GM12864 (cell line): Measurements from ENCODE around the gene NECTIN2.

ENCODE experiments used
- DNase-seq: peaks from one replicate; pipeline ENCODE4 v3.0.0-alpha.2; 2011; ENCODE audit warnings: low read depth
- H3K4me3 ChIP-seq: 2 replicates; pipeline ENCODE4 v1.5.1; 2011; ENCODE audit warnings: mild to moderate bottlenecking, low read depth, low read length, control low read depth
- TF ChIP-seq, protein P1 (sequence below): IDR thresholded peaks from 2 replicates; pipeline ENCODE4 v1.5.1; 2011; ENCODE audit warnings: low read depth, mild to moderate bottlenecking, moderate library complexity, low read length, control low read depth, inconsistent platforms; ENCODE audit errors: missing control alignments

NECTIN2 gene

DNA sequence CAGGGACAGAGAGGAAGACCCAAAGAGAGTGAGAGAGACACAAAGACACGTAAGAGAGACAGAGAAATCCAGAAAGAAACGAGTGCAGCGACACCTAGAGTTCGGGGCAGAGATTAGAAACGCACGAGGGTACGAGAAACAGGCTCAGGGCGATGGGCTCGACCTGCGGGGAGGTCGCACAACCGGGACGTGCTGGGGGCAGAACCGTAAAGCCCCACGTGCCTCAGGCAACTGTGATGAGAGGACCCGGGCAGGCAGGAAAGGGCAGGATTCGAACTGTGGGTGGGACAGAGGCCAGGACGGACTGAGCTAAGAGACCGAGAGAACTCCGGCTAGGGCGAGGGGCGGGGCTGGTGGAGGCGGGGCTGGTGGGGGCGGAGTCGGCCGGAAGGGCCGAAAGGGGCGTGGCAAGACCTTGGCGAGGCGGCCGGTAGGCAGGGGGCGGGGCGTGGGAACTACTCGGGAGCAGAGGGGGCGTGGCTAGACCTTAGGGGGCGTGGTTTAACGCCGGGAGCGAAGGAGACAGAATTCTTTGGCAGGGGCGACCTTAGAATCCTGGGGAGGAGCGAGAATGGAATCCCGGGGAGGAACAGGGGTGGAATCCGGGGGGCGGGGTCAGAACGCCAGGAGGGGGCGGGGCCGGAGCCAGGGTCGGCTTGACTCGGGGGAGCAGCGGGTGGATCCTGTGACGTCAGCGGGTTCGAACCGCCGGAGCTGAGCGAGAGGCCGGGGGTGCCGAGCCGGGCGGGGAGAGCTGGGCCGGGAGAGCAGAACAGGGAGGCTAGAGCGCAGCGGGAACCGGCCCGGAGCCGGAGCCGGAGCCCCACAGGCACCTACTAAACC is at the start of gene NECTIN2:
NECTIN2 (plus strand) TSS at position 686 of the 843 bp plus-strand sequence. CDS start 229 bp downstream, outside the sequence.
- peak; percentile 60 for DNase-seq
- TF ChIP-seq, protein P1, sequence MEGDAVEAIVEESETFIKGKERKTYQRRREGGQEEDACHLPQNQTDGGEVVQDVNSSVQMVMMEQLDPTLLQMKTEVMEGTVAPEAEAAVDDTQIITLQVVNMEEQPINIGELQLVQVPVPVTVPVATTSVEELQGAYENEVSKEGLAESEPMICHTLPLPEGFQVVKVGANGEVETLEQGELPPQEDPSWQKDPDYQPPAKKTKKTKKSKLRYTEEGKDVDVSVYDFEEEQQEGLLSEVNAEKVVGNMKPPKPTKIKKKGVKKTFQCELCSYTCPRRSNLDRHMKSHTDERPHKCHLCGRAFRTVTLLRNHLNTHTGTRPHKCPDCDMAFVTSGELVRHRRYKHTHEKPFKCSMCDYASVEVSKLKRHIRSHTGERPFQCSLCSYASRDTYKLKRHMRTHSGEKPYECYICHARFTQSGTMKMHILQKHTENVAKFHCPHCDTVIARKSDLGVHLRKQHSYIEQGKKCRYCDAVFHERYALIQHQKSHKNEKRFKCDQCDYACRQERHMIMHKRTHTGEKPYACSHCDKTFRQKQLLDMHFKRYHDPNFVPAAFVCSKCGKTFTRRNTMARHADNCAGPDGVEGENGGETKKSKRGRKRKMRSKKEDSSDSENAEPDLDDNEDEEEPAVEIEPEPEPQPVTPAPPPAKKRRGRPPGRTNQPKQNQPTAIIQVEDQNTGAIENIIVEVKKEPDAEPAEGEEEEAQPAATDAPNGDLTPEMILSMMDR = peak; percentile 68
- peak within 1 kb of the TSS; percentile 48 for H3K4me3 ChIP-seq

DNA sequence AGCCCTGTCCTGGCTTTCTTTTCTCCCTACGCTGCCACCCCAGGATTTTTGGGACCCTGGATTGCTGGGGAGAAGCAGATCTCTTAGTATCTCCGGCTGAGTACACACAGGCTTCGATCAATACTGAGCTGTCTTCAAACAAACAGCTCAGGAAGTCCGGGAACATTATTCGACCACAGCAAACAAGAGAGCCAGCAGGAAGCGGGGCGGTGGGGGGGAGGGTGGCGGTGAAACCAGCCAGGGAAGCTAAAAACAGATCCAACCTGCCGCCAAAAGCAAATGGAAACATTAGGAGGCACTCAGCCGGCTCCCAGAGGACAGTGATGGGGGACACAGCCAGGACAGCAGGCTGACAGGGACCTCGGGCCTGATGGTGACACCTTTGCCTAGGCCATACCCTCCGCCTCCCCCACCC is 49.4 kb upstream of the NECTIN2 start:
- TF ChIP-seq, protein P1 = no peak
- no peak for DNase-seq

GRCh38 chr19:44799627-44800346 is 46.3 kb upstream of the NECTIN2 start:
- no peak overlapping the region for H3K4me3 ChIP-seq
- TF ChIP-seq, protein P1 = no peak
- no peak for DNase-seq

More for the DNA sequence above, 49.4 kb upstream of the NECTIN2 start:
- no peak overlapping the region for H3K4me3 ChIP-seq

DNA sequence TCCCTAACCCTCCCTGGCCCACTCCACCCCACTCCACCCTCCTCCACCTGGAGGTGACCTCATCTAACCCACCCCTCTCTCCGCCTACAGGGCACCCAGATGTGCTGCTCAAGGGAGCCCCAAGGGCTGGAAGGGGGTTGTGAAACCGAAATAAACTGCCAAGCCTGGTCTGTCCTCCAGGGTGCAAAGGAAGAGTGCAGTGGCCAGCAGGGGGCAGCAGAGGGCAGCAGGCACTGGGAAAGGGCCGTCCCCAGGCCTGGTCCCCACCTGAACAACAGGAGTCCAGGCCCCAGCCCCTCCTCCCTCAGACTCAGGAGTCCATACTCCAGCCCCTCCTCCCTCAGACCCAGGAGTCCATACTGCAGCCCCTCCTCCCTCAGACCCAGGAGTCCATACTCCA is 45.6 kb upstream of the NECTIN2 start:
- no peak overlapping the region for H3K4me3 ChIP-seq
- TF ChIP-seq, protein P1 = peak; percentile 97
- DNase-seq = peak; percentile 44

DNA sequence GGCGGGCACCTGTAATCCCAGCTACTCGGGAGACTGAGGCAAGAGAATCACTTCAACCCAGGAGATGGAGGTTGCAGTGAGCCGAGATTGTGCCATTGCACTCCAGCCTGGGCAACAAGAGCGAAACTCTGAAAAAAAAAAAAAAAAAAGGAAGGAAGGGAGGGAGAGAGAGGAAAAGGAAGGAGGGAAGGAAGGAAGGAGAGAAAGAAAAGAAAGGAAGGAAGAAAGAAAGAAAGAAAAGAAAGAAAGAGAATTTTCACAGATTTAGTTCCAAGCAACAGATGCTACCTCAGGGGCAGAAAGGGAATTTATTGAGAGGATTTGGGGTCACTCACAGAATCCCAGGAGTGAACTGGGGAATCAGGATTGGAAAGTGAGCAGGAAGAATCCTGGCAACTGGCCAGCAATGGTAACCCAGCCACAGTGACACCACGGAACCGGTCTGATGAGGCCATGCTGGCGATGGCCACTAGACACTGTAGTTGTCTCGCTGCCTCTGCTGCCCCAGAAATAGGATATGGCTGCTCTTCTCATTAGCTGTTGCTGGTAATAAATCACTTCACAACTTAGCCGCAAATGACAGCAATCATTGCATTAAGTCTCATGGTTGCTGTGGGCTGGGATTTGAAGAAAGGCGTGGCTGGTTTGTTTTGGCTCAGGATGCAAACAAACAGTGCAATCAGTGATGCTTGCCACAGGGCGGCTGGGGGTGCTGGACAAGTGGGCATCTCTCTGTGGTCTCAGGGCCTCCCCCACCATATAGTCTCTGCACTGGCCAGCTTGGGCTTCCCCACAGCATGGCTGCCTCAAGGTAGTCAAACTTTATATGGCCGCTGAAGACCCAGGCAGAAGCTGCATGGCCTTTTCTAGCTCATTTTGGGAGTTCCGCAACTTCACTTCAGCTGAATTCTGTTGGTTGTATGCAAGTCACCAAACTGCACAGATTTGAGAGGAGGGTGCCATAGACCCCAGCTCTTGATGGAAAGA is 42.4 kb upstream of the NECTIN2 start:
- DNase-seq = no peak
- TF ChIP-seq, protein P1 = no peak

GRCh38 chr19:44806291-44806690 is 39.8 kb upstream of the NECTIN2 start:
- DNase-seq = no peak
- TF ChIP-seq, protein P1 = no peak
- H3K4me3 ChIP-seq = no peak overlapping the region

More for the DNA sequence above, 42.4 kb upstream of the NECTIN2 start:
- no peak overlapping the region for H3K4me3 ChIP-seq
